Endometrial microvascular endothelial cells (primary cell): ENCODE measurements around the gene YPEL3. TPM values are rescaled to one million over a fixed set of nuclear protein-coding genes. Genes with fewer than 3 reads are reported as not detected.
"Not testable (repeated sequence)": the region's sequence is repeated elsewhere in the genome, so short reads cannot be mapped to it uniquely, and the experiment has no call there.

ENCODE experiments used
- in situ Hi-C: cut with HindIII; loops from 2 replicates; pipeline ENCODE4 v1.10.0; 2017; ENCODE audit warnings: low sequenced_read_pairs, low pct_unique_long_range_greater_than_20kb; ENCODE audit errors: inconsistent ontology term
- total RNA-seq: library from RNA; depleted of rRNA; stranded (reverse); fragments of >200 nt; gene quantifications from one replicate; pipeline ENCODE4 v1.2.3, GENCODE V29; 2015; ENCODE audit errors: inconsistent ontology term

The YPEL3 gene
- total RNA-seq = 10.9 TPM

DNA sequence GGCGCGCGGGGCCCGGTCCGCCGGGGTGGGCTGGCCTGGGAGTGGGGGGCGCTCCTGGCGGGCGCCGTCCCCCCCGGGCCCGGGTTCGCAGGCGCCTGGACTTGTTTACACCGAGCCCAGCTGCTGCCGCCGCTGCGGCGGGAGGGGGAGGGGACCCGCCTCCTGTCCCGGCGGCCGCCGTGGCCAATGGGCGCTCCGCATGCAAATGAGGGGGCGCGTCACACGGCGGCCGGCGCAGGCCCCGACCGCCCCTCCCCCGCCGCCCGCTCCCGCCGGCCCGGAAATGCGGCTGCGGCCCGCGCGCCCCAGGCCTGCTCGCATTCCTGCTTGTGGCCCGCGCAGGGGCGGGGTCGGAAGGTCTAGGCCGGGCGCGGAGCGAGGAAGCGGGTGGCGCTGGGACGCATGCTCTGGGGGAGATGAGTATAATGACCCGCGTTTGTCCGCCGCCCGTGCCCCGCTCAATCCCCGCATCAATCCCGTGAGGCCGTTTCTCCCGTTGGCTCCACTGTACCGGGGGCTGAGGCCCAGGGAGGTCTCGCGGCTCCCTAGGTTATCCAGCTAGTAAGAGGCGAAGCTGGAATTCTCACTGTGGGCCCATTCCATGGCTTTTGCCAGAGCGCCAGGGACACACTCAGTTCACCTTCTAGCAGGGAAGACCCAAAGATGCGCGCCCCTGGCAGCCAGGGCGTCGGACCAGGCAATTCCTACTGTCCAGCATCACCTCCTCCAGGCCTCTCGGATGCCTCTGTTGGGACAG is at the start of gene YPEL3:
TSS of gene YPEL3 (minus strand) at position 109 of the 757 bp plus-strand sequence. CDS start 731 bp downstream, outside the sequence.
- in situ Hi-C loops = no loop called here

DNA sequence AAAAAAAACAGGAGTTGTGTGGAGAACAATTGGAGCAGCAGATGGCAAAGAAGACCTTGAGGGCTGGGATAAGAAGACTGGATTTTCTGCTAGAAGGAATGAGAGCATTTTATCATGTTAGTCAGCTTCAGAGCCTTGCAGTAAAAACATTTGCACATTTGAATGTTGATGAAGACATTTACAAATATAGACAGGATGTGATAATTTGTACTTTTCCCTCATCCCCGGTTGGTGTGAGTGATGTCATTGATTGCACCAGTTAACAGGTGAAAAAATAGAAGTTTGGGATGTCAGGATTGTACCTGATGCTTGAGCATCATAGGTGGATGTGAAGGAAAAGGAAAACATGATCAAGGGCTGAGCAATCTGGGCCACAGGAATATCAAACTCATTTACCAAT is 49.6 kb upstream of the YPEL3 start:
- in situ Hi-C loops = no loop called here

DNA sequence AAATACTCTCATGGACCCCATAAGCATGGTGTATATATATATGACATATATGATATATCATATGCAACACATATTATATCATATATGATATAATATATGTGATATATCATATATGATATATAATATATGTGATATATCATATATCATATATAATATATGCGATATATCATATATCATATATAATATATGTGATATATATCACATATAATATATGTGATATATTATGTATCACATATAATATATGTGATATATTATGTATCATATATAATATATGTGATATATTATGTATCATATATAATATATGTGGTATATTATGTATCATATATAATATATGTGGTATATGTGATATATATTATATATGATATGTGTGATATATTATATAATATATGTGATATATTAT is 48.9 kb upstream of the YPEL3 start:
- in situ Hi-C loops = no loop called here

DNA sequence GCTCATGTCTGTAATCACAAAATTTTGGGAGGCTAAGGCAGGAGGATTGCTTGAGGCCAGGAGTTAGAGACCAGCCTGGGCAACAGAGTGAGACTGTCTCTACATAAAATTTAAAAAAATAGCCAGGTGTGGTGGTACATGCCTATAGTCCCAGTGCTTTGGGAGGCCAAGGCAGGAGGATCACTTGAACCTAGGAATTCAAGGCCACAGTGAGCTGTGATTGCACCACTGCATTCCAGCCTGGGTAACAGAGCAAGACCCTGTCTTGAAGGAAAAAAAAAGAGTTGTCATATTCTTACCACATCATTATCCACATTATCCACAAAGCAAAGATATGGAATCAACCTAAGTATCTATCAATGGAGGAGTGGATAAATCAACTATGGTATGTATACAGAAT is 48.0 kb upstream of the YPEL3 start:
- in situ Hi-C loops = no loop called here

GRCh38 chr16:30143347-30143702 is 47.3 kb upstream of the YPEL3 start:
- in situ Hi-C loops = no loop called here

GRCh38 chr16:30142672-30143346 is 46.8 kb upstream of the YPEL3 start:
- in situ Hi-C loops = no loop called here

- in situ Hi-C loops = no loop called here
These were observed 45.7 kb upstream of the YPEL3 start for GRCh38 chr16:30141750-30142149.

DNA sequence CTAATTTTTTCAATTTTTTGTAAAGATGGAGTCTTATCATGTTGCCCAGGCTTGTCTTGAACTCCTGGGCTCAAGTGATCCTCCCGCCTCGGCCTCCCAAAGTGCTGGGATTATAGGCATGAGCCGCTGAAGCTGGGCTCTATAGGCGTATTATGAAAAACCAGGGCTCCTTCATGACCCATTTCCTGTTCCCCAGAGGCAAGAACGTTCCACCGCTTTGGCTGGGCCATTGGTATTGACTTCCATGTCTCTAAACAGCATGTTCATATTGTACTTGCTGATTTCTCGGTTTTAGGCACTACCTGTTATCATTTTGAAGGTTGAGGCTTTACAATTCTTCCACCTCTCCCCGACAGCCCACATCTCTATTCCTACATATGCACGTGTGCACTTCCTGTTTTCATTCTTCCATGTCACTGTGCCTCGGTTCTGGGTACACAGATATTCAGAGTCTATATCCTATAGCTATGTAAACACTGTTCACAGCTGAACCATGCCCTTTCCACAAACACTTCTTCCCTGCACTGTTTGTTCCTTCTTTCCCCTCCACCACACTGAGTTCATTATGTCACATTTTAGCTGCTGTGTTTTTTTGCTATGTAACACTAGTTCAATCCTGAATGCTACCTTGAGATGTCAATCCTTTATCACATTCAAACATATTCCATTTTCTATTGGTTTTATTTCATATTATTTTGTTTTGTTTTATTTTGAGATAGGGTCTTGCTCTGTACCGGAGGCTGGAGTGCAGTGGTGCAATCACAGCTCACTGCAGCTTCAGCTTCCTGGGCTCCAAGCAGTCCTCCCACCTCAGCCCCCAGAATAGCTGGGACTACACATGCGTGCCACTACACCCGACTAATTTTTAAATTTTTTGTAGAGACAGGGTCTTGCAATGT is 43.8 kb upstream of the YPEL3 start:
- in situ Hi-C loops = no loop called here

DNA sequence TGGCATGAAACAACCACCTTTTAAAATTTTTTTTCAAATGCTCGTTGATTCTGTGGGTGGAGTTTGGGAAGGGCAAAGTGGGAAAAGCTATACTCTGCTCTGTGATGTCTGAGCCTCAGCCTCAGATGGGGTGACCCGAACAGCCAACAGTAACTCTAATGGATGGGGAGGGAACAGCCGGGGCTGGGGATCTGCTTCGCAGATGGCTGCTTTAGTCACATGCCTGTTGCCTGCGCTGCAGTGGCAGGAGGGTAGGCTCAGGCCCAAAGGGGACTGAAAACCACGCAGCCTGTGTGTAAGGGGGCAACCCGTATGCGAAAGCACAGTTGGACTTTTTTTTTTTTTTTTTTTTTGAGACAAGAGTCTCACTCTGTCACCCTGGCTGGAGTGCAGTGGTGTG is 41.9 kb upstream of the YPEL3 start:
- in situ Hi-C loops = no loop called here

GRCh38 chr16:30136971-30137605 is 41.1 kb upstream of the YPEL3 start:
- in situ Hi-C loops = no loop called here

DNA sequence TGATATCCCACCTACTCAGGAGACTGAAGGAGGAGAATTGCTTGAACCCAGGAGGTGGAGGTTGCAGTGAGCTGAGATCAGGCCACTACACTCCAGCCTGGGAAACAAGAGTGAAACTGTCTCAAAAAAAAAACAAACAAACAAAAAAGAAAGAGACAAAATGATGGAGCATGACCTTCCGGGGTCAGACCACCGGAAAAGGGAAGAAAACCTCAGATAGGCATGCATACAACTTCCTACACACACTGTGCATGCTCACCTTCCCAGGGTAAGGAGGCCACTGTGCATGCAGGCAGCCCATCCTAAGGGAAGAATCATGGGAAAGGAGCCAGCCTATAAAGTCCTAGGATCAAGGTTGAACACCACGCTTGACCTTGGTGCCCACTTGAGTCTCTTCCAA is 36.6 kb upstream of the YPEL3 start:
- in situ Hi-C loops = no loop called here

DNA sequence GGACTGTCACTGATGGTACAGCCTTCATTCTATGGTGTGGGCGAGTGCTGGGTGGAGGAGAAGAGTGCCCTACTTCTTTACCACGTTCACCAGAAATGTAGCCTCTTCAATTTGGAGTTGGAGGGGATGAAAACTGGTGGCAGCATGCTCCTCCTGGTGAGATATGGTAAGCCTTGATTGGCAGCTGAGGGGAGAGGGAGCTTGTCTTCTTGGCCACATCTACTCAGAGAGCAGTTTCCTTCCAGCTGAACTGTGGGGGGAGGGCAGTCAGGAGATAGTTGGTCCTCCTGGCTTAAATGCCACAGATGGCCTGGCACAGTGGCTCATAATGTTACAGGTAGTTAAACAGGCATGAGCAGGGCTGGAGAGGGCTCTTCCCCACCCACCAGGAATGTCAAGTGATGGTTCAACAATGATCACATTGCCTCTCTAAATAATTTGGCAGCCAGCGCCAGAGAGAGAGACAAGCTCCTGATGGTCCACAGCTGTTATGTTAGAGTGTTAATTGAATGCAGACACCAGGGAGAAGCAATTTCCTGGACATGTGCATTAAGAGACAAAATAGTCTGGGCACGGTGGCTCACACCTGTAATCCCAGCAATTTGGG is 36.0 kb upstream of the YPEL3 start:
- in situ Hi-C loops = no loop called here

- in situ Hi-C loops = no loop called here
These were observed 32.0 kb upstream of the YPEL3 start for GRCh38 chr16:30127993-30128392.

- in situ Hi-C loops = not testable (repeated sequence)
These were observed 29.7 kb upstream of the YPEL3 start for GRCh38 chr16:30125690-30126089.

DNA sequence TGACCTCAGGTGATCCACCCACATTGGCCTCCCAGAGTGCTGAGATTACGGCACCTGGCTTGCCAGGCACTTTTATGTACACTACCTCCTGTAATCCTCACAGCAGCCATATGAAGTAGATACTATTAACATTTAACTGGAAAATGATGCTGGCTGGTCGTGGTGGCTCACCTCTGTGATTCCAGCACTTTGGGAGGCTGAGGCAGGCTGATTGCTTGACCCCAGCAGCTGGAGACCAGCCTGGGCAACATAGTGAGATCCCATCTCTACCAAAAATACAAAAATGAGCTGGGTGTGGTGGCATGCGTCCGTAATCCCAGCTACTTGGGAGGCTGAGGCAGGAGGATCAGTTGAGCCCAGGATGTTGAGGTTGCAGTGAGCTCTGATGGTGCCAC is 29.0 kb upstream of the YPEL3 start:
- in situ Hi-C loops = no loop called here

- in situ Hi-C loops = no loop called here
These were observed 26.7 kb upstream of the YPEL3 start for GRCh38 chr16:30122604-30123160.

DNA sequence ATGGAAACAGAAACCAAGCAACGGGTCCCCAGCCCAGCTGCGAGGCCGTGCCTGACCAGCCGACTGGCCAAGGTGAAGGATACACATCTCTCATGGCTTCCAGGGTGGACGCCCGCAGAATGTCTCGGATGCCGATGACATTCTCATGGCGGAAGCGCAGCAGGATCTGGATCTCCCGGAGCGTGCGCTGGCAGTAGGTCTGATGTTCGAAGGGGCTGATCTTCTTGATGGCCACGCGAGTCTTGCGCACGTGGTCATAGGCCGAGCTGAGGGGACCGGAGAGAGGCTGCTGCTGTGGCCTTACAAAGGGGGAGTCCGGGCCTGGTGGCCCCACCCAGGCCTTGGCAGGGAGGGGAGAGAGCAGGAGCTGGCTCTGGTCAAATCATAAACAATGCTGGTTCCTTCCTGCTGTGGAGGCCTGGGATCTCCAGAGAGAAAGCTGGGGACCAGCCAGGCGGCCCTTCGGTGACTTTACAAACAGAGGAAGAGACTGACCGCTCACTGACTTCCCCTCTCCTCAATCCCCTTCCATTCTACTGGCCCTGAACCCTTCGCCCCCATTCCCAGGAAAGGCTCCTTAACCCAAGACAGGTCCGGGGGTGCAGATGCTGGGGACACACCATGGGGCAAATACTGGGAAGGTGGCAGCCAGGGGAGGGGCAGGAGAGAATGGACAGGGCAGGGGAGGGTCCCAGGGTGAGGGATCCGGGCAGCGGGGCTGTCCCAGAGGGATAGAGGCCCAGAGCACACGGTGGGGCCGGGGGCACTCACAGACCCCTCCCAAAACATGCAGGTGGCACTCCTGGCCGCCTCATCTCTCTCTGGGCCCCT is 25.9 kb upstream of the YPEL3 start:
- in situ Hi-C loops = no loop called here
